H9 (cell line): Measurements from ENCODE around the gene OR52E4. TPM values are rescaled to one million over a fixed set of nuclear protein-coding genes. Genes with fewer than 3 reads are reported as not detected.

Source experiments
- DNase-seq: peaks from one replicate; pipeline ENCODE4 v3.0.0-alpha.2; 2017
- H2AFZ ChIP-seq: one replicate; pipeline ENCODE4 v1.6.1; 2013; ENCODE audit warnings: mild to moderate bottlenecking, low read length, control low read depth, moderate library complexity
- H2AK5ac ChIP-seq: 2 replicates; pipeline ENCODE4 v1.6.1; 2013; ENCODE audit warnings: low read length, control low read depth, mixed read lengths; ENCODE audit not compliant: insufficient read length
- H2BK120ac ChIP-seq: one replicate; pipeline ENCODE4 v1.6.1; 2013; ENCODE audit warnings: low read depth, mild to moderate bottlenecking, low read length, control low read depth, inconsistent platforms; ENCODE audit not compliant: poor library complexity, severe bottlenecking
- H2BK12ac ChIP-seq: 2 replicates; pipeline ENCODE4 v1.6.1; 2013; ENCODE audit warnings: low read length, control low read depth, mixed read lengths, low read depth; ENCODE audit not compliant: insufficient read length
- H2BK15ac ChIP-seq: 2 replicates; pipeline ENCODE4 v1.6.1; 2013; ENCODE audit warnings: low read depth, low read length, control low read depth
- H2BK20ac ChIP-seq: one replicate; pipeline ENCODE4 v1.6.1; 2013; ENCODE audit warnings: low read depth, mild to moderate bottlenecking, low read length, control low read depth, inconsistent platforms; ENCODE audit not compliant: poor library complexity, severe bottlenecking
- H2BK5ac ChIP-seq: 2 replicates; pipeline ENCODE4 v1.6.1; 2013; ENCODE audit warnings: low read length, control low read depth, mixed read lengths; ENCODE audit not compliant: insufficient read length
- H3K14ac ChIP-seq: 2 replicates; pipeline ENCODE4 v1.6.1; 2013; ENCODE audit warnings: low read length, control low read depth; ENCODE audit not compliant: insufficient read depth
- H3K18ac ChIP-seq: 2 replicates; pipeline ENCODE4 v1.6.1; 2013; ENCODE audit warnings: low read depth, mild to moderate bottlenecking, mixed read lengths, low read length, control low read depth; ENCODE audit not compliant: insufficient read length
- H3K23ac ChIP-seq: 2 replicates; pipeline ENCODE4 v1.6.1; 2013; ENCODE audit warnings: low read length, control low read depth, mixed read lengths, low read depth; ENCODE audit not compliant: insufficient read length
- H3K23me2 ChIP-seq: 2 replicates; pipeline ENCODE4 v1.6.1; 2013; ENCODE audit warnings: low read depth, mild to moderate bottlenecking, mixed read lengths, low read length, control low read depth; ENCODE audit not compliant: insufficient read length, poor library complexity, severe bottlenecking
- H3K27ac ChIP-seq: 2 replicates; pipeline ENCODE4 v1.5.1; 2013; ENCODE audit warnings: low read length, control low read depth, mixed read lengths, low read depth; ENCODE audit not compliant: insufficient read length
- H3K27me3 ChIP-seq: 2 replicates; pipeline ENCODE4 v1.6.1; 2013; ENCODE audit warnings: low read length, control low read depth, inconsistent platforms; ENCODE audit not compliant: insufficient read depth
- H3K4ac ChIP-seq: 2 replicates; pipeline ENCODE4 v1.6.1; 2013; ENCODE audit warnings: low read depth, mild to moderate bottlenecking, control low read depth, inconsistent platforms, low read length, moderate library complexity
- H3K4me1 ChIP-seq: 2 replicates; pipeline ENCODE4 v1.6.1; 2013; ENCODE audit warnings: low read length, control low read depth, inconsistent platforms; ENCODE audit not compliant: insufficient read depth
- H3K4me2 ChIP-seq: 2 replicates; pipeline ENCODE4 v1.6.1; 2013; ENCODE audit warnings: low read length, control low read depth, mixed read lengths; ENCODE audit not compliant: insufficient read length, insufficient read depth
- H3K56ac ChIP-seq: 2 replicates; pipeline ENCODE4 v1.6.1; 2013; ENCODE audit warnings: low read depth, mild to moderate bottlenecking, mixed read lengths, low read length, control low read depth; ENCODE audit not compliant: insufficient read length
- H3K79me1 ChIP-seq: 2 replicates; pipeline ENCODE4 v1.6.1; 2013; ENCODE audit warnings: low read depth, mild to moderate bottlenecking, moderate library complexity, low read length, control low read depth, inconsistent platforms; ENCODE audit not compliant: insufficient read depth, poor library complexity, severe bottlenecking
- H3K79me2 ChIP-seq: 2 replicates; pipeline ENCODE4 v1.6.1; 2013; ENCODE audit warnings: low read length, control low read depth, inconsistent platforms; ENCODE audit not compliant: insufficient read depth
- H3K9ac ChIP-seq: 2 replicates; pipeline ENCODE4 v1.6.1; 2013; ENCODE audit warnings: low read length, control low read depth, mixed read lengths; ENCODE audit not compliant: insufficient read length; ENCODE audit errors: extremely low read depth
- H3K9me3 ChIP-seq: one replicate; pipeline ENCODE4 v1.6.1; 2013; ENCODE audit warnings: low read depth, low read length, inconsistent platforms; ENCODE audit not compliant: control insufficient read depth
- H3T11ph ChIP-seq: one replicate; pipeline ENCODE4 v1.6.1; 2013; ENCODE audit warnings: mild to moderate bottlenecking, low read length, control low read depth, inconsistent platforms
- H4K20me1 ChIP-seq: one replicate; pipeline ENCODE4 v1.6.1; 2013; ENCODE audit not compliant: control insufficient read depth, insufficient read length, insufficient read depth
- H4K5ac ChIP-seq: 2 replicates; pipeline ENCODE4 v1.6.1; 2013; ENCODE audit warnings: low read depth, mild to moderate bottlenecking, mixed read lengths, low read length, control low read depth; ENCODE audit not compliant: insufficient read length
- H4K8ac ChIP-seq: replicated peaks from 2 replicates; pipeline ENCODE4 v1.6.1; 2013; ENCODE audit warnings: low read length, control low read depth, mixed read lengths, low read depth; ENCODE audit not compliant: insufficient read length
- H4K91ac ChIP-seq: 2 replicates; pipeline ENCODE4 v1.6.1; 2013; ENCODE audit warnings: low read depth, mild to moderate bottlenecking, moderate library complexity, mixed read lengths, low read length, control low read depth; ENCODE audit not compliant: insufficient read length
- H3K27ac Mint-ChIP-seq, 3 experiments: 2 replicates in 2 of 3; 3 replicates in 1 of 3; pipeline ENCODE4 v1.8.0; 2020 to 2021; ENCODE audit warnings: mixed read lengths in 3 of 3, mild to moderate bottlenecking in 1 of 3, moderate library complexity in 1 of 3
- H3K27me3 Mint-ChIP-seq: 2 replicates; pipeline ENCODE4 v1.8.0; 2021; ENCODE audit warnings: low read depth, mild to moderate bottlenecking, moderate library complexity, mixed read lengths
- H3K36me3 Mint-ChIP-seq, 3 experiments: 2 replicates in 2 of 3; 3 replicates in 1 of 3; pipeline ENCODE4 v1.8.0; 2020 to 2021; ENCODE audit warnings: low read depth in 3 of 3, mixed read lengths in 3 of 3; ENCODE audit not compliant: insufficient read depth in 1 of 3
- H3K4me1 Mint-ChIP-seq, 2 experiments: 2 replicates each; pipeline ENCODE4 v1.8.0; 2020; ENCODE audit warnings: mixed read lengths in 2 of 2
- H3K4me3 Mint-ChIP-seq, 2 experiments: 2 replicates in 1 of 2; 3 replicates in 1 of 2; pipeline ENCODE4 v1.8.0; 2020 to 2021; ENCODE audit warnings: mild to moderate bottlenecking in 2 of 2, mixed read lengths in 2 of 2, moderate library complexity in 1 of 2
- H3K9me3 Mint-ChIP-seq, 2 experiments: 2 replicates in 1 of 2; 3 replicates in 1 of 2; pipeline ENCODE4 v1.8.0; 2020; ENCODE audit warnings: mild to moderate bottlenecking in 2 of 2, mixed read lengths in 2 of 2, moderate library complexity in 1 of 2
- WGBS: extraction: QIAGEN DNeasy Blood & Tissue Kit; methylation state at CpG from one replicate; pipeline ENCODE4 v1.1.7; 2013; ENCODE audit warnings: missing lambda C conversion rate, low lambda C conversion rate, mixed read lengths; ENCODE audit not compliant: insufficient read length; ENCODE audit errors: extremely low coverage; 5-methylcytosine and 5-hydroxymethylcytosine counted together
- total RNA-seq: library from RNA; stranded (reverse); gene quantifications from 2 replicates; pipeline ENCODE4 v1.2.1, GENCODE V29; 2021
- TF ChIP-seq, protein P1 (sequence below): fragments of 200-600 bp; sonication (generic); conservative IDR thresholded peaks from 3 replicates; pipeline ENCODE4 v1.8.0; 2021; ENCODE audit warnings: antibody characterized with exemption, mild to moderate bottlenecking

Gene OR52E4
- total RNA-seq, 1 experiment from 2014 or later, result not detected

DNA sequence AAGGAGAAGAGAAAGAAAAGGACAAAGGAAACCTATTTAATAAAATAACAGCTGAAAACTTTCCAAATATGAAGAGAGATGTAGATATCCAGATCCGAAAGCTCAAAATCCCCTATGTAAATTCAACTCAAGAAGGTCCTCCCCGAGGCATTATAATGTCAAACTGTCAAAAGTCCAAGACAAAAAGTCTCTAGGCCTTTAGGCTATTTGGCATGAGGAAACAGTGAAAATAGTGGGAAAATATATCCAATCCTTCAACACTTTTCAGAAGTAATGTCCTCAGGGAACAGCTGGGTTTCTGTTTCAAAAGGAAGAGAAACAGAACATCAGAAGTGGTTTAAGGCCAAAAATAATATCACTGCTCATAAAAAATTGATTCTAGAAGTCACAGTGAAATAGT, 1.9 kb upstream of the OR52E4 start:
- Histone ChIP-seq H3K79me2 (no peaks in the 10 kb centered on the region), H3K23ac (no peak overlapping the region), H3K79me1 (no peaks in the 10 kb centered on the region), H2AFZ (no peak overlapping the region), H4K8ac (no peak overlapping the region), H3T11ph (no peak overlapping the region), H3K23me2 (no peaks in the 10 kb centered on the region), H4K91ac (no peak overlapping the region), H3K4ac (no peak overlapping the region), H3K27ac (no peak overlapping the region), H4K5ac (no peak overlapping the region), H2BK5ac (no peak overlapping the region), H4K20me1 (no peaks in the 10 kb centered on the region), H3K4me1 (no peaks in the 10 kb centered on the region), H2BK15ac (no peak overlapping the region), H2BK120ac (no peak overlapping the region), H2BK12ac (no peak overlapping the region), H3K9me3 (no peaks in the 10 kb centered on the region), H3K56ac (no peak overlapping the region), H3K27me3 (no peaks in the 10 kb centered on the region), H3K4me2 (no peak overlapping the region), H2AK5ac (no peak overlapping the region), H3K9ac (no peak overlapping the region), H2BK20ac (no peak overlapping the region), H3K18ac (no peak overlapping the region), H3K14ac (no peak overlapping the region)
- Mint-ChIP-seq H3K27me3 (no peaks in the 10 kb centered on the region; the same call in 1 of the 2 replicates), H3K4me1 (no peaks in the 10 kb centered on the region), H3K9me3 (peaks cover 5 to 9% of the 10 kb centered on the region in 2 experiments), H3K4me3 (no peak overlapping the region), H3K36me3 (no peaks in the 10 kb centered on the region; a peak in 1 of 7 replicates), H3K27ac (no peak overlapping the region)
- no CpG with 5 or more reads among the region's 2 CpGs for WGBS
- TF ChIP-seq, protein P1, sequence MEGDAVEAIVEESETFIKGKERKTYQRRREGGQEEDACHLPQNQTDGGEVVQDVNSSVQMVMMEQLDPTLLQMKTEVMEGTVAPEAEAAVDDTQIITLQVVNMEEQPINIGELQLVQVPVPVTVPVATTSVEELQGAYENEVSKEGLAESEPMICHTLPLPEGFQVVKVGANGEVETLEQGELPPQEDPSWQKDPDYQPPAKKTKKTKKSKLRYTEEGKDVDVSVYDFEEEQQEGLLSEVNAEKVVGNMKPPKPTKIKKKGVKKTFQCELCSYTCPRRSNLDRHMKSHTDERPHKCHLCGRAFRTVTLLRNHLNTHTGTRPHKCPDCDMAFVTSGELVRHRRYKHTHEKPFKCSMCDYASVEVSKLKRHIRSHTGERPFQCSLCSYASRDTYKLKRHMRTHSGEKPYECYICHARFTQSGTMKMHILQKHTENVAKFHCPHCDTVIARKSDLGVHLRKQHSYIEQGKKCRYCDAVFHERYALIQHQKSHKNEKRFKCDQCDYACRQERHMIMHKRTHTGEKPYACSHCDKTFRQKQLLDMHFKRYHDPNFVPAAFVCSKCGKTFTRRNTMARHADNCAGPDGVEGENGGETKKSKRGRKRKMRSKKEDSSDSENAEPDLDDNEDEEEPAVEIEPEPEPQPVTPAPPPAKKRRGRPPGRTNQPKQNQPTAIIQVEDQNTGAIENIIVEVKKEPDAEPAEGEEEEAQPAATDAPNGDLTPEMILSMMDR, result no peak
- no peak for DNase-seq
